Heart right ventricle (tissue), 16 donors: Measurements from ENCODE around the gene DNASE2B. TPM values are rescaled to one million over a fixed set of nuclear protein-coding genes. Genes with fewer than 3 reads are reported as not detected.

Experiments used
- ATAC-seq, 8 donors: fragments of 200-7000 bp; cut with Tn5 transposase; one replicate each; pipeline ENCODE4 v1.9.1; 2020; ENCODE audit warnings: mild to moderate bottlenecking in 8 of 8, moderate library complexity in 8 of 8, moderate number of reproducible peaks in 1 of 8
- DNase-seq, 2 donors: peaks; one replicate each; pipeline ENCODE4 v3.0.0-alpha.2; 2020
- H3K27ac ChIP-seq, 10 donors: fragments of 200-600 bp; sonication (generic) in 2 of 10; one replicate each; pipeline versions ENCODE4 v1.5.0 to v1.8.0; 2020 to 2022; ENCODE audit warnings: mild to moderate bottlenecking in 3 of 10
- H3K27me3 ChIP-seq, 7 donors: fragments of 200-600 bp; one replicate each; pipeline ENCODE4 v1.8.0; 2021 to 2022; ENCODE audit warnings: mild to moderate bottlenecking in 2 of 7
- H3K36me3 ChIP-seq, 9 donors: fragments of 200-600 bp; sonication (generic) in 1 of 9; one replicate each; pipeline versions ENCODE4 v1.5.0 to v1.8.0; 2020 to 2022; ENCODE audit warnings: mild to moderate bottlenecking in 2 of 9
- H3K4me1 ChIP-seq, 9 donors: fragments of 200-600 bp; sonication (generic) in 1 of 9; one replicate each; pipeline versions ENCODE4 v1.5.0 to v1.8.0; 2020 to 2022; ENCODE audit warnings: mild to moderate bottlenecking in 4 of 9
- H3K4me3 ChIP-seq, 10 donors: fragments of 200-600 bp; sonication (generic) in 2 of 10; one replicate each; pipeline versions ENCODE4 v1.5.0 to v1.8.0; 2020 to 2022; ENCODE audit warnings: mild to moderate bottlenecking in 7 of 10, moderate library complexity in 2 of 10
- H3K9me3 ChIP-seq, 11 donors: fragments of 200-600 bp in 10 of 11; sonication (generic) in 2 of 11; one replicate each; pipeline versions ENCODE4 v1.5.0 to v1.8.0; 2013 to 2022; ENCODE audit warnings: mild to moderate bottlenecking in 2 of 11, control low read depth in 1 of 11, moderate library complexity in 1 of 11
- WGBS, 2 donors: extraction: QIAGEN DNeasy Blood & Tissue Kit; methylation state at CpG; one replicate each; pipeline ENCODE4 v1.1.7; 2013; ENCODE audit warnings: inconsistent platforms in 1 of 2; 5-methylcytosine and 5-hydroxymethylcytosine counted together
- intact Hi-C, 10 donors: fragments of 100-400 bp; cut with DNase I; formaldehyde crosslinking; loops; one replicate each; pipeline versions ENCODE4 v1.11.1 to v1.14.2; 2022
- long read RNA-seq, 3 donors: library from polyadenylated mRNA; unstranded; transcript quantifications; one replicate each; pipeline ENCODE4 v2.0.0, GENCODE V29; 2020 to 2021
- polyA plus RNA-seq, 2 donors: library from polyadenylated mRNA; stranded (reverse); fragments of 200-250 nt; gene quantifications; one replicate each; pipeline ENCODE4 v1.2.3, GENCODE V29; 2013
- total RNA-seq, 10 donors: library from RNA; stranded (reverse); fragmentation: NEBNext Ultra II Directional in 3 of 10; extraction: Animal tissue kit (Norgen Biotek cat#: 25700) in 3 of 10; gene quantifications; one replicate each; pipeline versions ENCODE4 v1.2.1 to v1.2.4, GENCODE V29; 2021 to 2023
- TF ChIP-seq, protein P1 (sequence below), 9 donors: fragments of 200-600 bp; sonication (generic) in 2 of 9; IDR thresholded peaks; one replicate each; pipeline versions ENCODE4 v1.5.0 to v1.8.0; 2021 to 2022; ENCODE audit warnings: antibody characterized with exemption in 9 of 9, mild to moderate bottlenecking in 5 of 9, moderate library complexity in 1 of 9
- donor health status: Arrhythmogenic right ventricular cardiomyopathy.
- donor health status: ischemic (EF 13 %, LVEDD 7.1; RV severe dilation, severe dysfunction).
- donor health status: healthy with polysubstance abuse.
- donor health status: DM: no; HTN: yes; CAD: no.
- donor health status: DM: no; HTN: no; CAD: no.
- donor health status: ischemic (EF 25% LVEDD 6.9; RV normal size, moderate dysfunction).
- donor health status: ischemic (EF 25% LVEDD 5.7; RV mildly dilated, moderate dysfunction).
- donor health status: healthy.
- donor health status: DM: yes; HTN: yes; CAD: no.
- donor health status: Ischemic cardiomyopathy.
- donor health status: ischemic (EF 35%, LVEDD 5.7; RV mildly dilated, moderate dysfunction).
- donor health status: nonischemic (EF 11% LVEDD 7.7; RV severe dilation, severe dysfunction).
- donor health status: DM: yes; HTN: yes; CAD: no.
- donor health status: PGD.
- donor health status: ischemic (EF 29% LVEDD 5.4; RV normal size, mild dysfunction).
- donor health status: nonischemic (EF 23%, LVEDD 6.1; RV moderate dilation, normal function).

The DNASE2B gene
- total RNA-seq (under 1 TPM in 1 of 10 donors, not detected in 9; 0.20 TPM), polyA plus RNA-seq (not detected)
- long read RNA-seq, donor 1 = 0 reads
- long read RNA-seq, donor 2 = 0 reads
- long read RNA-seq, donor 3 = 0 reads

DNA sequence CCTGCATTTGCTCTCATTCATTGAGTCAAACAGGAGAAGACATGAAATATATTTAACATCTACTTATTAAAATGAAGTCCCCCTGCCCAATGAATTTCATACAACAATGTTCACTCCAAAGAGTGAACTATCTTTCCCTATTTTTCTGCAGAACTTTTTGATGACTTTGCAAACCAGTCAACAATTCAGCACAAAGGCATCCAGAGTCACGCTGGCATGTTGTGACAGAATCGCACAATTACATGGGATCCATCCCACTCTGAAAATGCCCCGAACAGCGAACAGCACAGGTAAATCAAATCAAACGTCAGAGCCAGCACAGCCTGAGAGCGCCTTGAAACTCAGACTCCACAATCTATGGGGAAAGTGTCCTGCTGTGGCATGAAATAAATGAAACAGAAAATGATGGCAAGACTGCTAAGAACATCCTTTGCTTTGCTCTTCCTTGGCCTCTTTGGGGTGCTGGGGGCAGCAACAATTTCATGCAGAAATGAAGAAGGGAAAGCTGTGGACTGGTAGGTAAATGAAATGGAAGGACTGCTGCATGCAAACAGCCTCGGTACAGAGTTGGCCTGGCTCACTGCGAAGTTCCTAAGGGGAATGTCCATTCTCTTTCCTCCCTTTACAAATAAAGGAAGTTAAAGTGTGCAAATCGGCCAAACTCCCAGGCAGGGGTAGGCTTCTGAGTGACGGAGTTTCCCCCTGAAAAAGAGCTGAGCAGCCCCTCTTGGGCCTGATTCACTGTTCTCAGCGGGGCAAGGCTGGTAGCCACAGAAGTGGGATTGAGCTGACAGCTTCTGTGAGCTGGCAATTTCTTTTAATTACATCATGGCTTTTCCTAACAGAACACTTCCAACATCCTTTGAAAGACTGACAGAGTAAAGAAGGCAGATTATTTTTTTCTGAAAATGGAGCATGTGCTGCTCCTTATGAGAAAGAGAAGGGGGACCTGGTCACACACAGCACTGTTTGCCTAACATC, at the start of gene DNASE2B:
TSS of gene DNASE2B (plus strand) at position 310 of the 981 bp plus-strand sequence. CDS start at position 391, 81 bp downstream.
- Histone ChIP-seq H3K27me3 (no peaks in the 10 kb centered on the region), H3K36me3 (no peaks in the 10 kb centered on the region), H3K4me3 (no peak within 1 kb of the TSS), H3K27ac (no peak within 1 kb of the TSS), H3K9me3 (no peaks in the 10 kb centered on the region), H3K4me1 (no peaks in the 10 kb centered on the region)
- no peak for ATAC-seq
- 74 to 81% methylated on average over 11 of the region's 11 CpGs for WGBS, 2 donors
- TF ChIP-seq, protein P1, sequence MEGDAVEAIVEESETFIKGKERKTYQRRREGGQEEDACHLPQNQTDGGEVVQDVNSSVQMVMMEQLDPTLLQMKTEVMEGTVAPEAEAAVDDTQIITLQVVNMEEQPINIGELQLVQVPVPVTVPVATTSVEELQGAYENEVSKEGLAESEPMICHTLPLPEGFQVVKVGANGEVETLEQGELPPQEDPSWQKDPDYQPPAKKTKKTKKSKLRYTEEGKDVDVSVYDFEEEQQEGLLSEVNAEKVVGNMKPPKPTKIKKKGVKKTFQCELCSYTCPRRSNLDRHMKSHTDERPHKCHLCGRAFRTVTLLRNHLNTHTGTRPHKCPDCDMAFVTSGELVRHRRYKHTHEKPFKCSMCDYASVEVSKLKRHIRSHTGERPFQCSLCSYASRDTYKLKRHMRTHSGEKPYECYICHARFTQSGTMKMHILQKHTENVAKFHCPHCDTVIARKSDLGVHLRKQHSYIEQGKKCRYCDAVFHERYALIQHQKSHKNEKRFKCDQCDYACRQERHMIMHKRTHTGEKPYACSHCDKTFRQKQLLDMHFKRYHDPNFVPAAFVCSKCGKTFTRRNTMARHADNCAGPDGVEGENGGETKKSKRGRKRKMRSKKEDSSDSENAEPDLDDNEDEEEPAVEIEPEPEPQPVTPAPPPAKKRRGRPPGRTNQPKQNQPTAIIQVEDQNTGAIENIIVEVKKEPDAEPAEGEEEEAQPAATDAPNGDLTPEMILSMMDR (IDR thresholded peaks at IDR 0.05) = no peak
- intact Hi-C loops = no loop called here
- no peak for DNase-seq

DNA sequence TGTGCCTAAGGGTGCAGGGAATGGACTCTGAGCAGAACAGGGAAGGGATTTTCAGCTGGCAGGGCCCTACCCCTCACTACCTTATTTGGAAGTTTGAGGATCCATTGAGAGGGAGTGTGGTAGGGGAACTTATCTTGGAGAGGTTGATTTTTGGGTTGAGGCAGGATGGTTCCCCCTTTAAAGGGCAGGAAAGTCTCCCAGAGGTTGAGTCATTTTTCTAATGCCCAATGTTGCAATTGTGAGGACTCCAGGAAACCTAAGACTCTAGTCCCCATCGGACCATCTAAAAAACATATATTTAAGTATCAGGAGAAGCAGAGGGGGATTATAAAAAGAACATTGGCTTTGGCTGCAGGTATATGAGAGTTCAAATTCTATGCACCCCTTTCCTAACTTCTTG, 49.5 kb upstream of the DNASE2B start:
- Histone ChIP-seq H3K9me3 (no peaks in the 10 kb centered on the region), H3K36me3 (no peaks in the 10 kb centered on the region), H3K4me1 (no peaks in the 10 kb centered on the region), H3K27ac (no peak overlapping the region), H3K27me3 (no peaks in the 10 kb centered on the region), H3K4me3 (no peak overlapping the region)
- WGBS, 2 donors = 93 to 95% methylated on average over 1 of the region's 1 CpG
- TF ChIP-seq, protein P1 (IDR thresholded peaks at IDR 0.05) = no peak
- DNase-seq (no peak), ATAC-seq (no peak)
- intact Hi-C loops = no loop called here

DNA sequence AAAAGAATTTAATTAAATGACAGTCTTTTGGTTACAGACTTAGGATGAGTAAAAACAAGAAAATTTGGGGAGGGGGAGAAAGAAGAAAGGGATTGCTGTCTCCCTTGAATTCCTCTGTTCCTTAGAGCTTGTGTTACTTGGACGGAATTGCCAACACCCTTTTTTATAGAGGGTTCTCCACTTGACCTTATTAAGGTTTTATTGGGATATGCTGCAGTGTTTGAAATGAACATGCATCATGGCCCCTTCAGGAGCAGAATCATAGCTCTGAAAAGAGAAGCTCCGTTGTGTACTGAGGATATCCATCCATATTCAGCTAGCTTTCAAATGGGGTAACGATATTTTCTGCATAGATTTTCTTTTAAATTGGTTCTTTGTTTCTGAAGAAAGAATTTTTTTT, 48.2 kb upstream of the DNASE2B start:
- intact Hi-C loops = no loop called here
- H3K27me3 ChIP-seq = no peaks in the 10 kb centered on the region
- no peak overlapping the region for H3K4me3 ChIP-seq
- ATAC-seq (no peak), DNase-seq (no peak)
- WGBS, 2 donors = 63 to 64% methylated on average over 3 of the region's 3 CpGs
- no peaks in the 10 kb centered on the region for H3K4me1 ChIP-seq
- no peaks in the 10 kb centered on the region for H3K36me3 ChIP-seq
- H3K9me3 ChIP-seq = no peaks in the 10 kb centered on the region
- no peak overlapping the region for H3K27ac ChIP-seq
- TF ChIP-seq, protein P1 (IDR thresholded peaks at IDR 0.05) = no peak

DNA sequence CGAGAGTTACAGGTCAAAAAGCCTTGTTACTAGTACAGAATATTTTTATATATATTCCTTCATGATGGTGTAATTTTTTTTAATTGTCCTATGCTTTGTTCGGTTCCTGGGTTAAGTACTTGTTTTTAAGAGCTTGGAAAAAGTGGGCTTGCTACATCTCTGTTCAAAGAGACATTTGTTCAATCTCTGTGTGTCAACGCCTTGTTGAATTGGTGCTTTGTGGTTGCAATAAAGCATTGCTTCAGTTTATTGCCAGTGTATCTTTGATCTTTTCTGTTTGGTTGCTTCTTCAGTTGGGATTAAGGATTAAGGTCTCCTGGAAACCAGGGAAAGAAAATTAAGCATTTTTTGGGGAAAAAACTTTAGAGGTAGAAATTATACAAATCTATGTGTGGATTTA, 47.7 kb upstream of the DNASE2B start:
- TF ChIP-seq, protein P1 (IDR thresholded peaks at IDR 0.05) = no peak
- H3K9me3 ChIP-seq = no peaks in the 10 kb centered on the region
- intact Hi-C loops = no loop called here
- DNase-seq = no peak
- no peaks in the 10 kb centered on the region for H3K27me3 ChIP-seq
- no peak overlapping the region for H3K27ac ChIP-seq
- H3K4me3 ChIP-seq = no peak overlapping the region
- H3K4me1 ChIP-seq = no peaks in the 10 kb centered on the region
- no peak for ATAC-seq
- no peaks in the 10 kb centered on the region for H3K36me3 ChIP-seq
- 79 to 81% methylated on average over 3 of the region's 3 CpGs for WGBS, 2 donors
